ENCODE measurements around the gene HPS1.

The HPS1 gene

DNA sequence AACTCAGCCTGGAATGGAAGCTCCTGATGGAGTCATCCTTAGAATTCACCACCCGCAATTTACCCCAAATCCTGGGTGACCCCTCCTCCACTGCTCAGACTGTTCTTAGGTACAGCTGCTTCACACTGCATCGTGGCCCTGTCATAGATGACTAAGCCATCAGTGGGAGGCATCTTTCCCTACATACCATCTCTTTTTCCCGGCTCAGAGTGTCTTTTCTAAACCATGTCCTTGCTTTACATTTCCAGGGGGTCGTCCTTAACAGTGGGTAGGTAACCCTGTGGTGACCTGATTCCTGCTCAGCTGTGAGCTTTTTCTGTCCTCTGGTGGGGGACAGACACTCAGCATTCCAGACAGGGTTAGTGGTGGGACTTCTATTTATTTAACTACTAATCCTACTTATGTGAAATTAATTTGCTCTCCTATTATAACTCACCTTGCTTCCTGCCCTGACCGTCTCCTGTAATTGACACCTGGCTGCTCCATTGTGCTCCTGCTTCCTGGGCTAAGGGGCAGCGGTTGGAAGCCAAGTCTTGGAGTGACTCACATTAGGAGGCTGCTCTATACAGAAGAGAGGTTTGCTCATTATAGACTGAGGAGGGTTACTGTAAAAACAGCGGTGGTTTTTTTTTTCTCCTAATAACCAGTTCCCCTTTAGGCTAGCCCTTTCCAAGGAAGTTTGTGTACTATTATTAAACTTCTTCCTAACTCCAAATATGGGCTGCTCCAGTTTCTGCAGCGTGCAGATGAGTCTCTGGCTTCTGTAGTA is 72.3 kb downstream of the HPS1 start:
- no peak overlapping the region for H3K18ac ChIP-seq (ENCODE audit: low read length)
- H3K4me1 ChIP-seq (ENCODE audit: control insufficient read depth in 2 of 2, insufficient read depth in 1 of 2, low read depth in 1 of 2, low read length in 2 of 2), result peaks cover 0 to 3% of the 10 kb centered on the region in 2 donors
- H3K27me3 ChIP-seq (ENCODE audit: control insufficient read depth in 3 of 3, insufficient read depth in 3 of 3, low read depth in 1 of 3, low read length in 3 of 3), result peaks cover 0 to 4% (median 0%) of the 10 kb centered on the region in 3 experiments
- no peak overlapping the region for H3K14ac ChIP-seq (ENCODE audit: low read length)
- no peak overlapping the region for H3K4me2 ChIP-seq (ENCODE audit: insufficient read depth, low read length, poor library complexity, severe bottlenecking)
- no peaks in the 10 kb centered on the region for H3K9me3 ChIP-seq (replicated peaks in 1 of 2; ENCODE audit: control insufficient read depth in 2 of 2, insufficient read depth in 1 of 2, low read depth in 1 of 2, low read length in 2 of 2)
- no peak overlapping the region for H2BK120ac ChIP-seq (ENCODE audit: low read depth, low read length)
- H3K4me3 ChIP-seq (ENCODE audit: low read length in 2 of 2), result no peak overlapping the region
- H2BK12ac ChIP-seq (ENCODE audit: low read length), result no peak overlapping the region
- no CpG with 5 or more reads among the region's 8 CpGs for WGBS, 2 donors (ENCODE audit: extremely low coverage in 2 of 2, insufficient read length in 2 of 2, insufficient replicate concordance in 1 of 2)
- no peak overlapping the region for H2AK5ac ChIP-seq (ENCODE audit: low read depth, low read length)
- no peak overlapping the region for H3K4ac ChIP-seq (ENCODE audit: low read length)
- H2AFZ ChIP-seq (ENCODE audit: low read length), result no peak overlapping the region
- H3K9ac ChIP-seq (ENCODE audit: low read depth, low read length, poor library complexity), result no peak overlapping the region
- no peak overlapping the region for H3K23ac ChIP-seq (ENCODE audit: low read depth, low read length, poor library complexity)
- H4K91ac ChIP-seq (ENCODE audit: low read depth, low read length, poor library complexity), result no peak overlapping the region
- H2BK5ac ChIP-seq (ENCODE audit: low read length), result no peak overlapping the region
- H2BK15ac ChIP-seq (ENCODE audit: low read length), result no peak overlapping the region
- H3K27ac ChIP-seq (replicated peaks; ENCODE audit: low read length), result no peak overlapping the region
- DNase-seq (ENCODE audit: low spot score), result no peak
- no peaks in the 10 kb centered on the region for H3K79me1 ChIP-seq (ENCODE audit: low read depth, low read length)
- H4K8ac ChIP-seq (ENCODE audit: low read depth, low read length), result no peak overlapping the region
- no peaks in the 10 kb centered on the region for H3K36me3 ChIP-seq (replicated peaks in 1 of 2; ENCODE audit: control insufficient read depth in 2 of 2, insufficient read depth in 2 of 2, low read length in 2 of 2)

DNA sequence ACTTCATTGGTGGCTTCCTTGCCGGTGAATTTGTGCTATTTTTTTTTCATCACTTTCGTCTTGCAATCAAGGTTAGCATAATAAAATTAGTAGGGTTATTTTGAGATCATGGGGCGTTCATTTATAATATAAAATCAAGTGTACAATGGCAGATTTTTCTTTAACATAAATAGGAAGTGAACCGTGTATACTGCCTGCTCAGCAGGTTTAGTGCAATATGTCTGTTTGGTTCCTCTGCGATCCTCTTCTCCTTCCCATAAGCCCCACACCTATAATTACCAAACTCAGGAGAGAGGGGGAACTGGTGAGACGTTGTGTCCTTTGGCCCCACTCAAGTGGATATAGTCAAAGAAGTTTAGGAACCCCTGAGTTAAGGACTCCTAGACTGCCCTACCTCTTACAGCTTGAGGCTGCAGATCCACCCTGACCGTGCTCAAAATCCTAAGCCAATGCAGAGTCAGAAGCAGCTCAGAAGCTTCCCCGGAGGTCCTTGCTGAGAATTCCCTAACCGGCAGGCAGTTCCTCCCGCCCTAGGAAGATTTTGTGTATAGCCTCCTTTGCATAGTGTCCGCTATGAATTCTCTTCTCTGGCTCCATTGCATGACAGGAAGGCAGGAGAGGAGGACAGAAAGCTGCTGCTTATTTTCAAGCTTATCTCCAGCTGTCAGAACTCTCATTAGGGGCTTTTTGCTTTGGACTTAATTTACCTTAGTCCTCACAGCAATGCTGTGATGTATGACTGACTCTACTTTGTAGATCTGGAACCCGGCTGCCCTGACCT is 73.3 kb downstream of the HPS1 start:
- no peaks in the 10 kb centered on the region for H3K9me3 ChIP-seq (replicated peaks in 1 of 2; ENCODE audit: control insufficient read depth in 2 of 2, insufficient read depth in 1 of 2, low read depth in 1 of 2, low read length in 2 of 2)
- DNase-seq (ENCODE audit: low spot score), result no peak
- H3K23ac ChIP-seq (ENCODE audit: low read depth, low read length, poor library complexity), result no peak overlapping the region
- H3K27ac ChIP-seq (replicated peaks; ENCODE audit: low read length), result no peak overlapping the region
- H2AK5ac ChIP-seq (ENCODE audit: low read depth, low read length), result no peak overlapping the region
- H4K91ac ChIP-seq (ENCODE audit: low read depth, low read length, poor library complexity), result no peak overlapping the region
- H2BK12ac ChIP-seq (ENCODE audit: low read length), result no peak overlapping the region
- H4K8ac ChIP-seq (ENCODE audit: low read depth, low read length), result no peak overlapping the region
- no peaks in the 10 kb centered on the region for H3K79me1 ChIP-seq (ENCODE audit: low read depth, low read length)
- no peak overlapping the region for H3K4me2 ChIP-seq (ENCODE audit: insufficient read depth, low read length, poor library complexity, severe bottlenecking)
- no peak overlapping the region for H2BK120ac ChIP-seq (ENCODE audit: low read depth, low read length)
- peaks cover 0 to 4% (median 0%) of the 10 kb centered on the region in 3 experiments for H3K27me3 ChIP-seq (ENCODE audit: control insufficient read depth in 3 of 3, insufficient read depth in 3 of 3, low read depth in 1 of 3, low read length in 3 of 3)
- no peak overlapping the region for H2BK15ac ChIP-seq (ENCODE audit: low read length)
- H3K4me1 ChIP-seq (ENCODE audit: control insufficient read depth in 2 of 2, insufficient read depth in 1 of 2, low read depth in 1 of 2, low read length in 2 of 2), result peaks cover 0 to 4% of the 10 kb centered on the region in 2 donors
- H3K18ac ChIP-seq (ENCODE audit: low read length), result no peak overlapping the region
- no peak overlapping the region for H3K9ac ChIP-seq (ENCODE audit: low read depth, low read length, poor library complexity)
- H3K4me3 ChIP-seq (ENCODE audit: low read length in 2 of 2), result no peak overlapping the region
- no peaks in the 10 kb centered on the region for H3K36me3 ChIP-seq (replicated peaks in 1 of 2; ENCODE audit: control insufficient read depth in 2 of 2, insufficient read depth in 2 of 2, low read length in 2 of 2)
- H3K14ac ChIP-seq (ENCODE audit: low read length), result no peak overlapping the region
- WGBS, 2 donors (ENCODE audit: extremely low coverage in 2 of 2, insufficient read length in 2 of 2, insufficient replicate concordance in 1 of 2), result no CpG with 5 or more reads among the region's 12 CpGs
- H2AFZ ChIP-seq (ENCODE audit: low read length), result no peak overlapping the region
- no peak overlapping the region for H3K4ac ChIP-seq (ENCODE audit: low read length)
- no peak overlapping the region for H2BK5ac ChIP-seq (ENCODE audit: low read length)

DNA sequence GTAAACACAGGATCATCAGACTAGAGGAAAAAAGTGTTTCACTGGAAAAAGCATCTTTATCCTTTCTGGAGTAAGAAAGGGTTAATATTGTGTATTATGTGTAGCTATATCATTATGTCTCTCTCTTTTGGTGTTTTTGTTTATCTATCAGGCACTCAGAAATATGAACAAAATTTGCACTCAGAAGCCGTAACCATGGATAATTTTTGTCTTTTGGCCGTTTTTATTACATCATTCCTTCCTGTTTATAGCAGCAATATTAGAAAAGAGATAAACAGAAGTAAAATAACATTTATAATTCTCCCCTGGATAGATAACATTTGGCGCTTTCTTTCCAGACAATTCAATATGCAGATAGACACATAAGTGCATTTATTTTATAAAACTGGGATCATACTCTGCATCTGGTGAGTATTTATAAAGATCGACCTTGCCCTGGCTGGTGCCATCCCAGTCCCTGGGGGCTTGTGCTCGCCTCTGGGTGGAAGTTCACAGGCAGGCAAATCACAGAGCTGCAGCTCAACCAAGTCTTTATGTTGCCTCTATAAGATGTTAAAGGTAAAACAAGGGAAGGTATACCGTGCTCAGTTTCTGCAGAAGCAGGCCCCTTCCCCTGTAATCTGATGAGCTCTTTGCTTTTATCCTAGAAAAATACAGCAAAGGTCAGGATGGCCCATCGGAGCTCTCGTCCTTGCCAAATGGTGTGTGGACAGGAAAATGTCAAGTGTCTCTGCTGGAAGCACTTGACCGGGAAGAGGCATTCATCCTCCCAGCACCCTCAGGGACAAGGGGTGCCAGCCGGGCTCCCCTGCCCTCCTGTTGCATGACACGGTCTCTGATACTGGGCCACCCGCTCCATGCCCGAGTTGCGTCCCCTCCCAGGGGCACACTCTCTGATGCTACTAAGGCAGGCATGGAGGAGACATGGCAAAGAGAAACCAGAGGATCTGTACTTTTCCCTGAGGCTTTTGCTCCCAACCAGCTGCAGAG is 75.6 kb downstream of the HPS1 start:
- H3K27me3 ChIP-seq (ENCODE audit: control insufficient read depth in 3 of 3, insufficient read depth in 3 of 3, low read depth in 1 of 3, low read length in 3 of 3), result peaks cover 0 to 11% (median 0%) of the 10 kb centered on the region in 3 experiments
- no peak overlapping the region for H3K14ac ChIP-seq (ENCODE audit: low read length)
- peak overlapping the region; percentile 14 for H3K23ac ChIP-seq (ENCODE audit: low read depth, low read length, poor library complexity)

More for the DNA sequence above, 75.6 kb downstream of the HPS1 start:
- Histone ChIP-seq H3K9ac (ENCODE audit: low read depth, low read length, poor library complexity) (no peak overlapping the region), H3K4ac (ENCODE audit: low read length) (no peak overlapping the region), H3K4me3 (ENCODE audit: low read length in 2 of 2) (no peak overlapping the region), H3K4me1 (ENCODE audit: control insufficient read depth in 2 of 2, insufficient read depth in 1 of 2, low read depth in 1 of 2, low read length in 2 of 2) (peaks cover 0 to 5% of the 10 kb centered on the region in 2 donors), H2BK12ac (ENCODE audit: low read length) (peak overlapping the region; percentile 64), H3K18ac (ENCODE audit: low read length) (peak overlapping the region; percentile 53), H2AK5ac (ENCODE audit: low read depth, low read length) (no peak overlapping the region), H4K8ac (ENCODE audit: low read depth, low read length) (no peak overlapping the region), H3K27ac (replicated peaks; ENCODE audit: low read length) (no peak overlapping the region), H2BK5ac (ENCODE audit: low read length) (no peak overlapping the region), H2BK120ac (ENCODE audit: low read depth, low read length) (no peak overlapping the region), H2AFZ (ENCODE audit: low read length) (no peak overlapping the region), H3K4me2 (ENCODE audit: insufficient read depth, low read length, poor library complexity, severe bottlenecking) (no peak overlapping the region), H3K79me1 (ENCODE audit: low read depth, low read length) (no peaks in the 10 kb centered on the region), H3K9me3 (replicated peaks in 1 of 2; ENCODE audit: control insufficient read depth in 2 of 2, insufficient read depth in 1 of 2, low read depth in 1 of 2, low read length in 2 of 2) (no peaks in the 10 kb centered on the region), H4K91ac (ENCODE audit: low read depth, low read length, poor library complexity) (no peak overlapping the region), H2BK15ac (ENCODE audit: low read length) (no peak overlapping the region), H3K36me3 (replicated peaks in 1 of 2; ENCODE audit: control insufficient read depth in 2 of 2, insufficient read depth in 2 of 2, low read length in 2 of 2) (no peaks in the 10 kb centered on the region)
- no peak for DNase-seq (ENCODE audit: low spot score)
- no CpG with 5 or more reads among the region's 14 CpGs for WGBS, 2 donors (ENCODE audit: extremely low coverage in 2 of 2, insufficient read length in 2 of 2, insufficient replicate concordance in 1 of 2)

Data from neuronal stem cell (in vitro differentiated cells).